Retinal pigment epithelial cell (primary cell): ENCODE data around the gene COQ3.

Source experiments
- DNase-seq: peaks from one replicate; pipeline ENCODE4 v3.0.0-alpha.2; 2010; ENCODE audit warnings: low read depth
- H3K4me3 ChIP-seq: 2 replicates; pipeline ENCODE4 v1.5.1; 2011; ENCODE audit warnings: mild to moderate bottlenecking, low read length, control low read depth, moderate library complexity
- TF ChIP-seq, protein P1 (sequence below): conservative IDR thresholded peaks from 2 replicates; pipeline ENCODE4 v1.5.1; 2011; ENCODE audit warnings: low read depth, low read length, control low read depth, inconsistent platforms

The COQ3 gene

GRCh38 chr6:99390896-99391295 lies 3.1 kb downstream of the COQ3 start:
- TF ChIP-seq, protein P1, sequence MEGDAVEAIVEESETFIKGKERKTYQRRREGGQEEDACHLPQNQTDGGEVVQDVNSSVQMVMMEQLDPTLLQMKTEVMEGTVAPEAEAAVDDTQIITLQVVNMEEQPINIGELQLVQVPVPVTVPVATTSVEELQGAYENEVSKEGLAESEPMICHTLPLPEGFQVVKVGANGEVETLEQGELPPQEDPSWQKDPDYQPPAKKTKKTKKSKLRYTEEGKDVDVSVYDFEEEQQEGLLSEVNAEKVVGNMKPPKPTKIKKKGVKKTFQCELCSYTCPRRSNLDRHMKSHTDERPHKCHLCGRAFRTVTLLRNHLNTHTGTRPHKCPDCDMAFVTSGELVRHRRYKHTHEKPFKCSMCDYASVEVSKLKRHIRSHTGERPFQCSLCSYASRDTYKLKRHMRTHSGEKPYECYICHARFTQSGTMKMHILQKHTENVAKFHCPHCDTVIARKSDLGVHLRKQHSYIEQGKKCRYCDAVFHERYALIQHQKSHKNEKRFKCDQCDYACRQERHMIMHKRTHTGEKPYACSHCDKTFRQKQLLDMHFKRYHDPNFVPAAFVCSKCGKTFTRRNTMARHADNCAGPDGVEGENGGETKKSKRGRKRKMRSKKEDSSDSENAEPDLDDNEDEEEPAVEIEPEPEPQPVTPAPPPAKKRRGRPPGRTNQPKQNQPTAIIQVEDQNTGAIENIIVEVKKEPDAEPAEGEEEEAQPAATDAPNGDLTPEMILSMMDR, result no peak
- no peak overlapping the region for H3K4me3 ChIP-seq
- DNase-seq, result no peak

DNA sequence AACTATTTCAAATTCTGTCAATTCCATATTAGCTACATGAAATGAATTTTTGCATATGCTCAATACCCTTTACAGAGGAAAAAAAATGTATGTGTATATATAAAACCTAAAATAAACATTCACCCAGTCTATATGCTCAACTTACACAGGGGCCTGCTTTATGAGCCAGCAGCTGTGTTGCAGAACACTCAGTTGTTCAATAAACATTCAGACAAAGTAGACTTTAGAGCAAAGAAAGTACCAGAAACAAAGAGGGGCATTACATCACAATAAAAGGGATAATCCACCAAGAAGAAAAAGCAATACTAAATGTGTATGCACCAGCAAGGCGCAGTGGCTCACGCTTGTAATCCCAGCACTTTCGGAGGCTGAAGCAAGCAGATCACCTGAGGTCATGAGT lies 9.5 kb downstream of the COQ3 start:
- no peak overlapping the region for H3K4me3 ChIP-seq
- DNase-seq, result no peak
- TF ChIP-seq, protein P1, result no peak

DNA sequence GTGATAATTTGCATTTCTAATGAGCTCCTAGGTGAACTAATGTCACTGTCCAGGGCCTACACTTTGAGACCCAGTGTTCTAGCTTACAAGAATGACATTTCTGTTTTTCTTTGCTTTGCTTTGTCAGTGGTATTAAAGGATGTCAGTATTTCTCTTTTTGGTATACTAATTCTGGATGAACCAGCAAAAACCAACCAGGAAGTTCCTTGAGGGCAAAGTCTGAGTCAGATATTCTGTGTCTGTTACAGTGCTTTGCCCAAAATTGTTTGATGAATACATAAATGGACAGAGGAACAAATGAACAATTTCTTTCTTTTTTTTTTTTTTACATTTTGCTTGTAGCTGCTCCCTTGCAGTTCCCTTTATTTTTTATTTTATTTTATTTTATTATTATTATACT lies 15.4 kb downstream of the COQ3 start:
- no peak overlapping the region for H3K4me3 ChIP-seq
- DNase-seq, result no peak
- TF ChIP-seq, protein P1, result no peak

- TF ChIP-seq, protein P1, result no peak
- no peak for DNase-seq
- no peak overlapping the region for H3K4me3 ChIP-seq
Observed at GRCh38 chr6:99369533-99369932, 24.5 kb downstream of the COQ3 start.

DNA sequence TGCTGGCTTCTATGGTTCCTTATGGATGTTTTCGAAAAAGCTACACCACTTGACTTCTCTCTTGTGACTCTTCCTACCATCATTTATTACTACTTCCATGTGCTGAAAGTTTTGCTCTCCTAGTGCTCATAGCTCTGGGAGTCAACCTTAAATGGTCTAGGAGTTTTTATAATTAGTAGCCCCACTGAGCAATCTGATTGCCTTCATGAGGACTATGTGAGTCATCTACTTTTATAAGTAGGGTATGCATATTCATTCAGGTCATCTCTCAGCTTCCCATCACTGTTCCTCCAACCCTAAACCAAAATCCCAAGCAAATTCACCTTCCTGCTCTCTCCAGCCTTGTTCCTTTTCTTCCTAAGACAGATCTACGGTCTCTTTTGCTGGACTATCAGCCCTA lies 27.1 kb downstream of the COQ3 start:
- DNase-seq, result no peak
- TF ChIP-seq, protein P1, result no peak
- H3K4me3 ChIP-seq, result no peak overlapping the region

- no peak for DNase-seq
Observed at GRCh38 chr6:99364026-99364425, 30.0 kb downstream of the COQ3 start.

DNA sequence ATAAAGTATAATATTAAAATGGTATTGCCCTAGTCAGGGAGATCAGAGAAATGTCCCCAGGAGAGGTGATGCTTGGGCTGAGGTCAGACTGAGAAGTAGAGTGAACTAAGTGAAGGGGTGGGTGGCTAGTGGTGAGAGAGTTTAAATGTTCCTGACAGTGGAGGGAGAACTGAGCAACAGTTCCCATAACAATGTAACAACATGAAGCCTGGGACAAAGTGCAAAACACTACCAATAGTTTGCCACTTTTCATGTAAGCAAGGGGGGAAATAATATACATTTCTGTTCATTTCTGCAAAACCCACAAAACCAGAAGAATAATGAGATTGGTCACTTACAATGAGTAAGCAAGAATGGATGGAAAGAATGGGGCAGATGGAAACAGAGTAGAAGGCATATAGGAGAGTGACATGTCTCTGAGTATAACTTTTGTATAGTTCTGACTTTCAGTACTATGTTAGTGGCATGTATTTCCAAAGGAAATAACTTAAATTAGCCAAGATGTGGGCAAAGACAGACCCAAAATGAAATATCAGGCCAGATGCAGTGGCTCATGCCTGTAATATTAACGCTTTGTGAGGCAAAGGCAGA lies 31.2 kb downstream of the COQ3 start:
- no peak for DNase-seq
- no peak overlapping the region for H3K4me3 ChIP-seq
- TF ChIP-seq, protein P1, result no peak

More at GRCh38 chr6:99364026-99364425, 30.0 kb downstream of the COQ3 start:
- TF ChIP-seq, protein P1, result no peak
- H3K4me3 ChIP-seq, result no peak overlapping the region
